SK-N-MC (cell line): ENCODE results near the gene FLG2.
"Not testable (repeated sequence)": the region's sequence is repeated elsewhere in the genome, so short reads cannot be mapped to it uniquely, and the experiment has no call there.

Experiments
- DNase-seq: peaks from one replicate; pipeline ENCODE4 v3.0.0-alpha.2; 2011; ENCODE audit warnings: low read depth, low spot score
- H3K27ac ChIP-seq: fragments of 200-600 bp; sonication (generic); 2 replicates; pipeline ENCODE4 v1.5.1; 2016; ENCODE audit warnings: mixed run types
- H3K36me3 ChIP-seq: fragments of 200-600 bp; sonication (generic); 2 replicates; pipeline ENCODE4 v1.6.1; 2017; ENCODE audit warnings: antibody characterized with exemption, low read length, mixed read lengths; ENCODE audit not compliant: insufficient read depth
- H3K4me3 ChIP-seq: fragments of 200-600 bp; sonication (generic); 2 replicates; pipeline ENCODE4 v1.5.1; 2016
- H3K9ac ChIP-seq: fragments of 200-600 bp; sonication (generic); 2 replicates; pipeline ENCODE4 v1.8.0; 2017; ENCODE audit warnings: mixed run types, mixed read lengths; ENCODE audit not compliant: insufficient read length
- H3K9me3 ChIP-seq: fragments of 200-600 bp; sonication (generic); 2 replicates; pipeline ENCODE4 v1.6.1; 2017; ENCODE audit warnings: low read depth, mild to moderate bottlenecking, antibody characterized with exemption, low read length, moderate library complexity, mixed read lengths
- EZH2 ChIP-seq: fragments of 200-600 bp; sonication (generic); IDR thresholded peaks from one replicate; pipeline ENCODE4 v1.6.1; 2017; ENCODE audit warnings: antibody characterized with exemption
- FOXP2 ChIP-seq: optimal IDR thresholded peaks from 2 replicates; pipeline ENCODE3; 2011; ENCODE audit warnings: mild to moderate bottlenecking, moderate library complexity; ENCODE audit not compliant: insufficient read depth; ENCODE audit errors: extremely low read length, control extremely low read depth
- POLR2AphosphoS5 ChIP-seq: IDR thresholded peaks from 2 replicates; pipeline ENCODE4 v1.6.1; 2012; ENCODE audit warnings: mild to moderate bottlenecking, low read depth, low read length, borderline replicate concordance

The FLG2 gene

DNA sequence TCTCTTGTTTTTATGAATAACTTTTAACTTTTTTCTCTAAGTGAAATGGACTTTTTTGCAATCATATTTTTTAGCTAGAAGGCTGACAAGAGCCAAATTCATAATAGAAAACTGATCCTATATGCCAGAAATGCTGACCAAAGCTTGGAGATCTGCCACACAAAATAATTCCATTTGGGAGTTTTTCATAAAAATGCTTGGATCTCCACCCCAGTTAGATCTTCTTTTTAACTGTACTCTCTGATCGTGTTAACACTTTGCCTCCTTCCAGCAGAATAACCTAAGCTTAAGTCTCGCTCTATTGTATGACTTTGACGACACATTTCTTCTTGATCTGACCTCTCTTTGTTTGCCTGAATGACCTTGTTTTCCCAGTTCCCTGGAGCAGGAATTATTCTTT is 16.8 kb downstream of the FLG2 start:
- Histone ChIP-seq H3K4me3 (no peak overlapping the region), H3K9me3 (no peaks in the 10 kb centered on the region), H3K36me3 (no peaks in the 10 kb centered on the region), H3K9ac (no peak overlapping the region), H3K27ac (no peak overlapping the region)
- no peak for DNase-seq
- TF ChIP-seq EZH2 (no peak), POLR2AphosphoS5 (no peak), FOXP2 (no peak)

DNA sequence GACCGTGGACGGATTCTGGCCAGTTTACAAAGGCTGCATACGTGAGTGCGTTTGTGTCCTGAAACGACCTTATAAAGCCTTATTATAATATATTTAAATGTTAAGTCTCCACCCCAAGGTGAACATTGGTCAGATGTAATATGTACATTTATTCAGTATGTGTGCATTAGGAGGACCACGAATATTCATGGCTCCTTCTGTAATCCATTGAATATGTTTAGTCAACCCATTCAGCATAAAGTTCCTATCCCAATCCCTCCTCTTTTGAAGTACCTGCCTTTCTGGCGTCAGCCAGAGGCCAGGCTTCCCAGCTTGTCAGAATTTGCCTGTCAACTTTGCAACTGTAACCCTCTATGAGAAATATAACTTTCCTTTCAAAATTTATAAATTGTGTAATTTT is 24.4 kb downstream of the FLG2 start:
- Histone ChIP-seq H3K9ac (no peak overlapping the region), H3K4me3 (no peak overlapping the region), H3K27ac (no peak overlapping the region), H3K9me3 (no peaks in the 10 kb centered on the region), H3K36me3 (no peaks in the 10 kb centered on the region)
- DNase-seq = no peak
- no peak for TF ChIP-seq FOXP2

DNA sequence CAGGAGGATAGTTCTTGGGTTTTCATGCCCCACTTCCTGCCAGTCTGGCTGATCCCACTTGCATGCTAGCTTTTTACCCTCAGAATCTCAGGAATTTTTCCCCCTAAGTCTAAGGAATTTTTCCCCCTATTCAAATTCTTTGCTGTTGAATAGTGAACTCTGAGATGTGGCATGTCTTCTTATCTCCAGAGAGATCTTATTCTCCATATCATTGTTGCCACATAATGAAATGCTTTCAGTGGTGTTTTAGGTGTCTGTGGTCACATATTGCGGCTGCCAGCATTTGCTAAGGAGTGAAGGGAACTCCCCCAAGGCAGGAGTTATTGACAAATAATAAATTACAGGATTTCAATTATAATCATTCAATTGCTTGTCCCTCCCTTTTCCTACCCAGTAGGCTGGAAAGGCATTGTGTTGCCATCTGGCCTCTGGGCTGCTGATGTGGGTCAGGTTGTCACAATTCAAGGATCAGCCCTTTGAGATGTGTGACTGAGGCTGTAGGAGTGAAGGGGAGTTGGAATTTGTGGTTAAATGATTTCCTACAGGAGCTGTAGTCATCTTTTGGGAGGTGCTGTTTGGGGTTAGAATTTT is 30.9 kb downstream of the FLG2 start:
- Histone ChIP-seq H3K9me3 (no peaks in the 10 kb centered on the region), H3K4me3 (no peak overlapping the region), H3K36me3 (no peaks in the 10 kb centered on the region), H3K27ac (no peak overlapping the region), H3K9ac (no peak overlapping the region)
- DNase-seq = no peak
- TF ChIP-seq EZH2 (no peak), FOXP2 (no peak), POLR2AphosphoS5 (no peak)

DNA sequence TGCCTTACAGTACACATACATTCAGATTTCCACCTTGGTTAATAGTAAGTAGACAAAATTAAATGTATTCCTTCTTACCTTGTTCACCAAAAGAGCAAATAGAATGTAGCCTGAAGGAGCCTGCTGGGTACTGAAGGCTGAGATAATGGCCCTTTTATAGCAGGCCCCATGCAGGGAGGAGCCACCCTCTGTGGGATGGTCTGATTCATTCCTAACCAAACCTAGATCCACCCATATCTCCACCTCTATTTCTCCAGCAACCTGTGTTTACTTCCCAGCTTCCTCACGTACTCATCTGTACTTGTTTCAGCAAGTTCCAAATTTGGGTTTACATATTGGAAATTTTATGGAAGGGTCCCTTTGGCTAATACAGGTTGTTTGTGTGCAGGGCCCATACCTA is 34.7 kb downstream of the FLG2 start, which contains the start of gene FLG:
Gene FLG (minus strand): TSS at position 129 of the 400 bp plus-strand sequence. CDS start 9,783 bp downstream, outside the sequence.
- Histone ChIP-seq H3K36me3 (no peaks in the 10 kb centered on the region), H3K9me3 (no peaks in the 10 kb centered on the region), H3K9ac (no peak within 1 kb of the TSS), H3K27ac (no peak within 1 kb of the TSS), H3K4me3 (no peak within 1 kb of the TSS)
- TF ChIP-seq EZH2 (no peak), POLR2AphosphoS5 (no peak), FOXP2 (no peak)
- DNase-seq = no peak

DNA sequence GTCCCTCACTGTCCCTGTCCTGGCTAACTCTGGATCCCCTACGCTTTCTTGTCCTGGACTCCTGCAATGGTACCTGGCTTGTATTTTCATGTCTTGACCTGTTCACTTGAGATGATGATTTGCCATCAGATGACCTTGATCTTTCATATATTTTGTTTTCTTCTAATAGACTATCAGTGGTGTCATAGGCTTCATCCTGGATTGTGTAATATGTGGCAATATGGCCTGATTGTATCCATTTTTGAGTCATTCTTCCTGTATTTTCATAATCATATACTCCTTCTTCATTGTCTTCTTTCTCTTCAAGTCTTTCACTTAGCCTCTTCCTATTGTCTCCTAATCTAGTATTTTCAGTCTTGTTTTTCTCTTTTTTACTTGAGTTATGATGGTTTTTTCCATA is 45.8 kb downstream of the FLG2 start:
- Histone ChIP-seq H3K9ac (no peak overlapping the region), H3K4me3 (no peak overlapping the region), H3K36me3 (no peaks in the 10 kb centered on the region), H3K27ac (no peak overlapping the region), H3K9me3 (no peaks in the 10 kb centered on the region)
- no peak for DNase-seq
- TF ChIP-seq POLR2AphosphoS5 (no peak), EZH2 (no peak), FOXP2 (no peak)

DNA sequence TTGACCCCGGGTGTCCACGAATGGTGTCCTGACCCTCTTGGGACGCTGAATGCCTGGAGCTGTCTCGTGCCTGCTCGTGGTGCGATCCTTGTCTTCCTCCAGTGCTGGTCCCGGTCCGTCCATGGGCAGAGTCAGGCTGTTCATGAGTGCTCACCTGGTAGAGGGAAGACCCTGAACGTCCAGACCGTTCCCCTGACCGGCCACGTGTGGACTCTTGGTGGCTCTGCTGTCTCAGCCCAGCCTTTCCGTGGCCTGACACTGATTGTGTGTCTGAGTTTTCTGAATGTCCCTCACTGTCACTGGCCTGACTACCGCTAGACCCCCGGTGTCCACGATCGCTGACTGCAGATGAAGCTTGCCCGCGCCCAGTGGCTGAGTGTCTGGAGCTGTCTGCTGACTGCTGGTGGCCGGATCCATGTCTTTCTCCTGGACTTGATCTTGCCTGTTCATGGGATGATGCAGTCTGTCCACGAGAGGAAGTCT is 46.4 kb downstream of the FLG2 start:
- TF ChIP-seq FOXP2 = no peak
- no peak for DNase-seq
- Histone ChIP-seq H3K4me3 (no peak overlapping the region), H3K9me3 (no peaks in the 10 kb centered on the region), H3K27ac (no peak overlapping the region), H3K9ac (no peak overlapping the region), H3K36me3 (no peaks in the 10 kb centered on the region)

DNA sequence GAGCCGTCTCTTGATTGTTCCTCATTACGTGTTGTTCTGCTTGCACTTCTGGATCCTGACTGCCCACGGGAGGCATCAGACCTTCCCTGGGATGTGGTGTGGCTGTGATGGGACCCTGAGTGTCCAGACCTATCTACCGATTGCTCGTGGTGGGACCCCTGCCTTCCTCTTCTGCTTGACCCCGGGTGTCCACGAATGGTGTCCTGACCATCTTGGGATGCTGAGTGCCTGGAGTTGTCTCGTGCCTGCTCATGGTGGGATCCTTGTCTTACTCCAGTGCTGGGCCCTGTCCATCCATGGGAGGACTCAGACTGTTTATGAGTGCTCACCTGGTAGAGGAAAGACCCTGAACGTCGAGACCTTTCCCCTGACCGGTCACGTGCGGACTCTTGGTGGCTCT is 47.6 kb downstream of the FLG2 start:
- not testable (repeated sequence) for DNase-seq, H3K9ac ChIP-seq, H3K9me3 ChIP-seq, H3K36me3 ChIP-seq, H3K27ac ChIP-seq, H3K4me3 ChIP-seq

DNA sequence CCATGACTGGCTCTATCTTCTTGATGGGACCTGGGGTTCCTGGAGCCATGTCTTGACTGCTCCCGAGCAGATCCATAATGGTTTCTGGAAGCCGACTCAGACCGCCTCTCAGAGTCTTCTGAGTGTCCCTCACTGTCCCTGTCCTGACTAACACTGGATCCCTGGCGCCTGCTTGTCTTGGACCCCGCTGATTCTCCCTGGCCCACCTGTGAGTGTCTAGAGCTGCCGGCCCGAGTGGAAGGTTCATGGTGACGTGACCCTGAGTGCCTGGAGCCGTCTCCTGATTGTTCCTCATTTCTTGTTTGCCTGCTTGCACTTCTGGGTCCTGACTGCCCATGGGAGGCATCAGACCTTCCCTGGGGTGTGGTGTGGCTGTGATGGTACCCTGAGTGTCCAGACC is 49.9 kb downstream of the FLG2 start:
- no peak overlapping the region for H3K4me3 ChIP-seq
- no peaks in the 10 kb centered on the region for H3K36me3 ChIP-seq

DNA sequence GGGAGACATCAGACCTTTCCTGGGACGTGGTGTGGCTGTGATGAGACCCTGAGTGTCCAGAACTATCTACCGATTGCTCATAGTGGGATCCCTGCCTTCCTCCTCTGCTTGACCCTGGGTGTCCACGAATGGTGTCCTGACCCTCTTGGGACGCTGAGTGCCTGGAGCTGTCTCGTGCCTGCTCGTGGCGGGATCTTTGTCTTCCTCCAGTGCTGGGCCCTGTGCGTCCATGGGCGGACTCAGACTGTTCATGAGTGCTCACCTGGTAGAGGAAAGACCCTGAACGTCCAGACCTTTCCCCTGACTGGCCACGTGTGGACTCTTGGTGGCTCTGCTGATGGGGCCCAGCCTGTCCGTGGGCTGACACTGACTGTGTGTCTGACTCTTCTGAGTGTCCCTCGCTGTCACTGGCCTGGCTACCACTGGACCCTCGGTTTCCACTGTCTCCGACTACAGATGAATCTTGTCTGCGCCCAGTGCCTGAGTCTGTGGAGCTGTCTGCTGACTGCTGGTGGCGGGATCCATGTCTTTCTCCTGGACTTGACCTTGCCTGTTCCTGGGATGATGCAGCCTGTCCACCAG is 50.4 kb downstream of the FLG2 start:
- DNase-seq, H3K36me3 ChIP-seq, H3K4me3 ChIP-seq, H3K9me3 ChIP-seq, H3K9ac ChIP-seq, H3K27ac ChIP-seq: not testable (repeated sequence)

More for the DNA sequence above, 49.9 kb downstream of the FLG2 start:
- no peak for DNase-seq
- TF ChIP-seq FOXP2 (no peak), POLR2AphosphoS5 (no peak), EZH2 (no peak)
- no peak overlapping the region for H3K9ac ChIP-seq
- H3K9me3 ChIP-seq = no peaks in the 10 kb centered on the region
- H3K27ac ChIP-seq = no peak overlapping the region

DNA sequence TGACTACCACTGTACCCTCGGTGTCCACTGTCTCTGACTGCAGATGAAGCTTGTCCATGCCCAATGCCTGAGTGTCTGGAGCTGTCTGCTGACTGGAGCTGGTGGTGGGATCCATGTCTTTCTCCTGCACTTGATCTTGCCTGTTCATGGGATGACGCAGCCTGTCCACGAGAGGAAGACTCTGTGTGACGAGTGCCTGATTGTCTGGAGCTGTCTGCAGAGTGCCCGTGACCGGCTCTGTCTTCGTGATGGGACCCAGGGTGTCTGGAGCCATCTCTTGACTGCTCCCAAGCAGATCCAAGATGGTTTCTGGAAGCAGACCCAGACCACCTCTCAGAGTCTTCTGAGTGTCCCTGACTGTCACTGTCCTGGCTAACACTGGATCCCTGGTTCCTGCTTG is 51.0 kb downstream of the FLG2 start:
- H3K27ac ChIP-seq, DNase-seq, H3K36me3 ChIP-seq, H3K4me3 ChIP-seq, H3K9ac ChIP-seq, H3K9me3 ChIP-seq: not testable (repeated sequence)

DNA sequence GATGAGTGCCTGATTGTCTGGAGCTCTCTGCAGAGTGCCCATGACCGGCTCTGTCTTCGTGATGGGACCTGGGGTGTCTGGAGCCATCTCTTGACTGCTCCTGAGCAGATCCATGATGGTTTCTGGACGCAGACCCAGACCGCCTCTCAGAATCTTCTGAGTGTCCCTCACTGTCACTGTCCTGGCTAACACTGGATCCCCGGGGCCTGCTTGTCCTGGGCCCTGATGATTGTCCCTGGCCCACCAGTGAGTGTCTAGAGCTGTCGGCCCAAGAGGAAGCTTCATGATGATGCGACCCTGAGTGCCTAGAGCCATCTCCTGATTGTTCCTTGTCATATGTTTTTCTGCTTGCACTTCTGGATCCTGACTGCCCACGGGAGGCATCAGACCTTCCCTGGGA is 51.8 kb downstream of the FLG2 start:
- not testable (repeated sequence) for H3K36me3 ChIP-seq, H3K9me3 ChIP-seq, H3K4me3 ChIP-seq, H3K27ac ChIP-seq, DNase-seq, H3K9ac ChIP-seq

DNA sequence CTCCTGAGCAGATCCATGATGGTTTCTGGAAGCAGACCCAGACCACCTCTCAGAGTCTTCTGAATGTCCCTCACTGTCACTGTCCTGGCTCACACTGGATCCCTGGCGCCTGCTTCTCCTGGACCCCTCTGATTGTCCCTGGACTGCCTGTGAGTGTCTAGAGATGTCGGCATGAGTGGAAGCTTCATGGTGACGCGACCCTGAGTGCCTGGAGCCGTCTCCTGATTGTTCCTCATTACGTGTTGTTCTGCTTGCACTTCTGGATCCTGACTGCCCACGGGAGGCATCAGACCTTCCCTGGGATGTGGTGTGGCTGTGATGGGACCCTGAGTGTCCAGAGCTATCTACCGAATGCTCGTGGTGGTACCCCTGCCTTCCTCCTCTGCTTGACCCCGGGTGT is 53.7 kb downstream of the FLG2 start:
- not testable (repeated sequence) for H3K27ac ChIP-seq, DNase-seq, H3K4me3 ChIP-seq, H3K9ac ChIP-seq, H3K9me3 ChIP-seq, H3K36me3 ChIP-seq

DNA sequence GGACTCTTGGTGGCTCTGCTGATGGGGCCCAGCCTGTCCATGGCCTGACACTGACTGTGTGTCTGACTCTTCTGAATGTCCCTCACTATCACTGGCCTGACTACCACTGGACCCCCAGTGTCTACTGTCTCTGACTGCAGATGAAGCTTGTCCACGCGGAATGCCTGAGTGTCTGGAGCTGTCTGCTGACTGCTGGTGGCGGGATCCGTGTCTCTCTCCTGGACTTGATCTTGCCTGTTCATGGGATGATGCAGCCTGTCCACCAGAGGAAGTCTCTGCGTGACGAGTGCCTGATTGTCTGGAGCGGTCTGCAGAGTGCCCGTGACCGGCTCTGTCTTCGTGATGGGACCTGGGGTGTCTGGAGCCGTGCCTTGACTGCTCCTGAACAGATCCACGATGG is 55.0 kb downstream of the FLG2 start:
- not testable (repeated sequence) for DNase-seq, H3K4me3 ChIP-seq, H3K9ac ChIP-seq, H3K9me3 ChIP-seq, H3K27ac ChIP-seq, H3K36me3 ChIP-seq
